GF-D8 (cell line): ENCODE measurements around the gene SGCE.

Experiments
- DNase-seq: peaks from one replicate; lab custom pipeline; 2025; lab: John Stamatoyannopoulos, UW

SGCE gene

DNA sequence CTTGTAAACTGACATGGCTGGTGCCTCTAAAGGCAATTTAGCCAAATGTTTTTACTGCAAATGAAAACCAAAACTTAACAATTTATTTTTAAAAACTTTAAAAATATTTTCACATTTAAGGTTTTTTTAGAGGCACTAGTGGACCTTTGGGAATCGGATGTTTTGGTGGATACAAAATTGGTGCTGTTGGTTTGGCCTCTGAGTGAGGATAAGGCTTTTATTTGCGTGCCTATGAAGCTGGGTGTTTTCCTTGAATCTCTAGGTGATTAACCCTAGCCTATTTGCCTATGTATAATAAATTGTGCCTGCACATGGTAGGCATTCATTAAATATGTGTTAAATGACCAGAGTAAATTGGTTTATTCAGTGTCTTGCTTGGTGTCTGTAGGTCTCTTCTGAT lies 2.9 kb upstream of the SGCE start:
- no peak for DNase-seq

DNA sequence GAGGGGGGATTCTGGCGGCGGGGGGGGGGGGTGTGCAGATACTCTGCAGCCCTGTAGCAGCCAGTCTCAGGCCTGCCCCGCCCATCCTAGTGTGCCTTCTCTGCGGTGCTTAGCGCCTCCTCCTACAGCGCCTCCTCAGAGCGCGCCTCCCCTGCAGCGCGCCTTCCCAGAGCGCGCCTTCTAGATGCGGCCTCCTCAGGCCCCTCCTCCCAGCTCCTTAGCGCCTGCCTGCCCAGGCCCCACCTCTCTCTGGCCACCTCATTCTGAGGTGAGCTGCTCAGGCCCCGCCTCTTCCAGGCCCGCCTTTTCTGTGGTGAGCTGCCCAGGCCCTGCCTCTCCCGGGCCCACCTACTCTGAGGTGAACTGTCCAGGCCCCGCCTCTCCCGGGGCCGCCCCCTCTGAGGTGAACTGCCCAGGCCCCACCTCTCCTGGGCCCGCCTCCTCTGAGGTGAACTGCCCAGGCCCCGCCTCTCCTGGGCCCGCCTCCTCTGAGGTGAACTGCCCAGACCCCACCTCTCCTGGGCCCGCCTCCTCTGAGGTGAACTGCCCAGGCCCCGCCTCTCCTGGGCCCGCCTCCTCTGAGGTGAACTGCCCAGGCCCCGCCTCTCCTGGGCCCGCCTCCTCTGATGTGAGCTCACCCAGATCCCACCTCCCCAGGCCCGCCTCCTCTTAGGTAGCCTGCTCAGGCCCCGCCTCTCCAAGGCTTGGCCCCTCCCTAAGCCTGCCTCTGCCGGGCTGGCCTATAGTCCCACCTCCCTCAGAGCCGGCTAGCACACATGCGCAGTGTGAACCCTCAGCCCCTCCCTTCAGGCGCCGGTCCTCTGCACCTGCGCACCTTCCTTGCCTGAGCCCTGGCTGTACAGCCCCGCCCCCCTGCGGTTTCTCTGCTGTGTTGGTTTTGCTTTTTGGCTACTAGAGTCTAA lies 2.1 kb upstream of the SGCE start:
- DNase-seq = peak; percentile 60

DNA sequence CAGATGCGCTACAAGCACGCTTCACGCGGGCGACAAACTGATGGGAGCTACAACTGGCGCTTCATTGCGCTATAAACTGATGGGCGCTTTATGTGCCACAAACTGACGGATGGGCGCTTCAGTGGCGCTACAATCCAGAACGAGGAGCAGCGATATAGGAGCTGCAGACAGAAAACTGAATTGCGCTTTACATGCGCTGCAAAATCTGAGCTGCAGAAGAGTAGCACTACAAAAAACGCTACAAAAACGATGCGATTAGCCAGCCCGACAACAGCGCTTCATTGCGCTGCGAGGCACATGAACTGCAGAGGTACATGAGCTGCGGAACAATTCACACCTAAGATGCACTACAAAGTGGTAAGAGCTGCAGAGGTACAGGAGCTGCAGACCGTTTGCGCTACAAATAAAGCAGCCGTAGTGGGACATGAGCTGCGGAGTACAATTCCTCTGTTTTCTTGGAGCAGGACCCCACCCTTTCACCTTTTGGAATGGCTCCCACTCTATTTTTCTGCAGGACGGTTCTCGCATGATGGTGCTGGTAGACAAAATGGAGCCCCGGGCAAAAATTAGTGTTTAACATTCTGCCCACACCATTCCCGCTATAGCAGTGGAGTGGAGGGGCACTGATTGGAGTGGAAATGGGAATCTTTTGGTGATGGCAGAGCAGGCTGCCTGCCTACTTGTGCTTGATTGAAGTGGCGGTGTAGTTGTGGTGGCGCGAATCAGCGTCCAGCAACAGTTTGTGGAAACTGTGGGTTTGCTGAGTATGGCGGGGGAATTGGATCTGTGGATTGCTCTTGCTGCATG lies 1.2 kb upstream of the SGCE start:
- DNase-seq = no peak

DNA sequence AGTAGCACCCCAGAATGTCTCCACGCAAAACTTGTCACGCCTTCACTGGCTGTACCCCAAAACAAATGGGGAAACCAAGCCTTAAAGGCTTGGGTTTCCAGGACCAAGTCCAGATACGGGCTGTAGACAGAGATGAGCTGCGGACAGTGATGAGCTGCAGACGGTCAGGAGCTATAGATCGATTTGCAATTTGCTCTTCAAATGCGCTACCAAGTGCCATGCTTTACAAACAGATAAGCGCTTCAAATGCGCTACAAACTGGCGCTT lies 658 bp upstream of the SGCE start:
- no peak for DNase-seq

DNA sequence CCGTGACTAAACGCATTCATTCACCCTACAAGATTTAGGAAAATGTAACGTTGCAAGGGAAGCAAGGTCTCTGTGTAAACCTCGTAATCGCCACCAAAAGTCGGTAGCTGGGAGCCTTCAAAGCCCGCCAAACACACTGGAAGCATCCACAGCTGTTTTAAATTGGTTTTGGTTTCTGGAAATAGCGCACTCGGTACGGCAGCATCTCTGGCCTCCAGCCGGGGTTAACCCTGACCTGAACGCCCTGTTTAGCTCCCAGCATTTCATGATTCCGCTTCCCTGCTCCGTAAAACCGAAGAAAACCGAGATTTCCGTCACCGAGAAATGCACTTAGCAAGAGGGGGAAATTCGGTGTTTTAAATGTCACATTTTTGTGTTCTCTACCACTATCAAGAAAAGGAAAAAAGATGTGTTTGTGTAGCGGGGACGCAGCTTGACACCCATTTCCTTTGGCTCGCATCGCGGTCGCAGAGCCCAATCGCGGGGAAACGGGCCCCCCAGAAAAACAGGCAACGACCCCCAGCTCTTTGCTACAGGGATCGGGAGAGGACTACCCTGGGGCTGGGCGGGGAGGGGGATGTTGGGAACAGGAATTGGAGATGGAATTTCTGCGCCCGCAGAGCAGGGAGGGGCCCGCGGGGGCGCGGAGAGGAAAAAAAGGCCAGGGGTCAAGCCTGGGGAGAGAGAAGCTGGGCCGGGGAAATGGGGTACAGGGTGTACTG lies 646 bp downstream of the SGCE start:
- no peak for DNase-seq

DNA sequence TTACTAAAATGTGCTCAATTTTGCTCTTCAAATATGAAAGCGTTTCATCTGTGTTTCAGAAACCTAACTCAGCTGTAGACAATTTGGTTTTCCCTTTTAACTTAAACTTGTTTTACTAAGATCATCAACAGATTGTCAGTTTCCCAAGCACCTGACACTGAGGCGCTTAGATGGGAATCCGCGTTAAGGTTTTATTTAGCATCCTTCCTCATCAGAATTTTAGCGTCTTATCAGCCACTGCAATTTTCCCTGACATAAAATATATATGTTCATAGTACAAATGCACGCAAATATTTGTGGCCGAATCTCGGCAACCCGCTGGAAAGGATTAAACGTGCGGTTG lies 1.2 kb downstream of the SGCE start:
- no peak for DNase-seq

DNA sequence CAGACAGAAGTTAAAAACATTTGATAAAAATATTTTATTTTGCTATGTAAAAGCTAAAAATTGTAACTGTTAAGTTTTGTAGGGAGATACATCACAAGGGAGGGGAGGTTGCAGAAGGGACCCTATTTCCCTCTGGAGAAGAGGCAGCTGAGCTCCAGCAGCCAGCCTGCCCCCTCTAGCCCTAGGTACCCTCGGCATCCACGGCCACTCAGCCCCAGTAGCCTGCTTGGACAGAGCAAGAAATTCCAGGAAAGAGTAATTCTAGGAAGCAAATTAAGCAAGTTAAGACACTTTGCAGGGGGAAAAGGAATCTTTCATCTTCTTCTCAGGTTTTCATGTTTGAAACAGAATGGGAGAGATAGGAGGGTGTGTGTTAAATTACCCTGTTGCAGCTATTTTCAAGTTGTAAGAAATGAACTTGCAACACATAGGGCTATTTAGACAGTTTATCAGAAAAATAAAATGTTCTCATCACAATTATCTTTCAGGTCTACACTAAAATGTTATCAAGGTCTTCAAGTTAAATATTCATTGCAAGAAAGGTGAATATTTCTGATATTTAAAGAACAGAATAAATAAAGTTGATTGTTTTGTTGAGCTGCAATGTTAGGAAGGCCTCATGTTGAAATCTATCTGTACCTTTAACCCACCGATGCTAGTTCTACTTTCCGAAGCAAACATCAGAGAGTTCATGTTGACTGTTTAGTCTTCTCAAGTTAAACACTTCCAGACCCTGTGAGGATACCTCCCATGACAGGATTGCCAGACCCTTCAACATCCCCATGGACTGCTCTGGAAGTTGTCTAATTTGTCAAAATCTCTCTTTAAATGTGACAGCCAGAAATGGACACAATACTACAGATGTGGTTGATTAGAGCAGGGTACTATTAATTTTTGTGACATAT lies 5.5 kb downstream of the SGCE start:
- no peak for DNase-seq

DNA sequence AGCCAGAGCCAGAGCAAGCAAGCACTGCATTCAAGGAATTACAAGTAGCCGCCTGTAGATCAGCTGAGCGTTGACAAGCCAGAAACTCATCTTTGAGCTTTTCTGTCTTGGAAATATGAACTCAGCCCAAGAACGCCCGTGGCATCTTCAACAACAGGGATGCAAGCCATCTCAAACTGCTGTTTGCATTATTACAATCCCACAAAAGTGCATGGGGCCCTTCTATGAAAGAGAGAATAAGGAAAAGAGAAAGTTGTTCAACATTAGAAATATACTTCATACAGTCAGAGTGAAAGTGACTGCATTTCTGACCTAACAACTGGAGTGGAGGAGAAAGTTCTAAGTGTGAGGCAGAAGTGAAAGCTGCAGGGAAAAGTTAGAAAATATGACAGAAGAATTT lies 6.5 kb downstream of the SGCE start:
- no peak for DNase-seq

DNA sequence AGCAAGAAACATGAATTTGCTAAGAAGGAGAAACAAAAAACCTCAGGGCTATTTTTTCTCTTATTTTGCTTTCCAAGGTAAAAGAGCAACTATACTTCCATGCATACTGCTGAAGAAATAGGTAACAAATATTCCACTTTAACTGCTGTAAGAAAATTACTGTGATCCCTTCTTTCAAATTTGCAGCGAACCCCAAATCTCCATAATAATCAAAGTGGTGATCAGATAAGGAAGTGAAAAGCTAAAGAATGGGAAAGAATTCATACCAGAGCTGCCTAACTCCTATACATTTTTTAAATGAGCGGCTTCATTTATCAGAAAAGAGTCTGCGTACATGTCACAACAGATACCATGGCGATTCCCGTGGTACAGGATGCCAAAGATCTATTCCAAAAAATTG lies 7.2 kb downstream of the SGCE start:
- no peak for DNase-seq

DNA sequence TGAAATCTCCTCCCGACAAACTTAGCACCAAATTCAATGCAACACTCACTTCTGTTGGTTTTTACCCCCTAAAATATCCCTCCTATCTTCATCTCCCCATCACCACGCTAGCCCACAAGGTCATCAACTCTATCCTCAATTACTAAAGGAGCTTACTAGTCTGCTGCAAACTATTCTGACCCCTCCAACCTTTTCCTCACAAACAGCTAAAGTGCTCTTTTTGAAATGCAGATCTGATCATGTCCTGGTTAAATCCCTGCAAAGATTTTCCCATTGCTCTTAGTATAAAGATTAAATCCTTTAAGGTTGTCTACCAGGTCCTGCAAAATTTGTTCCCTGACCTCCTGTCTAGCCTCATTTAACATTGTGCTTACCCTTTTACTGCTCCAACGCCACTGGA lies 8.6 kb downstream of the SGCE start:
- no peak for DNase-seq

DNA sequence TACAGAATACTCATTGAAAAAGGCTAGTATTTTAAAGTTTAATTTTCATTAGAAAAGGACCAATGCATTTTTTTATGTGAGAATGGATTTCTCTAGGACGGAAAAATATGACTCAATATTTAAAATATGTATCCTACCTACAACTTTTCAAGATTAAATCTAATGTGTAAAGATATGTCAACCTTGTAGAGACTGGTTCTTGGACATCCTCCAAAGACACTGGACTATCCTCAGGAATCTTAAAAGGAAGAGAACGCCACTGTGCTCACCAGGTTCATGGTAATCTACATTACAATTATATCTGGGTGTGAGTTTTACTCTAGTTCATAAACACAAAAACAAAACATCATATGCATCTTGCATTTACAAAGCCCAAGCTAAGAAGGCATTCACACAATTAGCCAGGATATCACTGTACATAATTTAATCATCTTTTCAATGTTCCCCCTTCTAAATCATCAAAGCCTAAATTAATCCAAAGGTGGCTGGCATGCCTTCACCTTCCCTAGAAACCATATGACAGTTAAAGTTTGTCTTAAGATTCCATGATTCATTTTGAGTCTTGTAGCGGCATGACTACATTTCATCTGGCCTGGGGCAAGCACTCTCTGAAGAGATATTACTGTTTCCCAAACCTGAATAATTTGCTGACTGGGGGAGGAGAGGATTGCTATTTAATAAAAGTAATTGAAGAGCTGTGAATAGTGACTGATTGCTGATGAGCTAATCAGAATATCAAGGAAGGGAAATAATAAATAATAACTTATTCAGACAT lies 12.0 kb downstream of the SGCE start:
- DNase-seq = no peak

DNA sequence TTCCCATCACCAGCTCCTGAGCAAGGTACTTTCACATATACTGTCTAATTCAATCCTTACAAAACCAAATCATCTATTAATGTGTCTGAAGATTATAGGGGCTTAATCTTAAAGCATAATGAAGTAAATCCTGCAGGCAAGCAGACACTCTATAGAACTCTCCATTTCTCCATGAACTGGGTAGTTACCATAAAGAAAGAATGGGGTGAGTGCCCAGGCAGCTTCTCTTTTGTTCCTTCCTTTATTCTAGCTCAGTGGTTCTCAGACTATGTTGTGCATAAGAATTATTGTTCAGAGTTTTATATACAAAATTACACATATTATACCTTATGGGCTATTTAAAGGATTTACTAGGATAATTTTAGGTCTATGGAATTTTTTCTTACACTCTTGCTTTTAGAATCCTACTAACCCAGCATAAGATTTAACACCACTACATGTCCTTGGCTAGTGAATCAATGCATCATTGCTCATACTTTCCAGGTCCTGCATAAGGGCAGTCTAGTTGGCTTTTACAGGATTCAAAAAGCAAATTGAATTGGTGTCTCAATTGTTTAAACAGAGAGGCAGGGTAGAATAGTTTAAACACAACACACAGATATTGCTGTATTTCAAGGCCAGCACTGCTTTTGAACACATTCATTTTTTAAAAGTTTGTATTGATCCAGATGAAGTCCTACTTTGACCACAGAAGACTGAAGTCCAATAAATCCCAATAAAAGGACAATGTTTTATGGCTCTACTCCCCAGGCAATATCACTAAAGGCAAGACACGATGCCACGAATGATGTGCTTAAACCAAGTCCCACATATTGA lies 12.9 kb downstream of the SGCE start:
- no peak for DNase-seq

DNA sequence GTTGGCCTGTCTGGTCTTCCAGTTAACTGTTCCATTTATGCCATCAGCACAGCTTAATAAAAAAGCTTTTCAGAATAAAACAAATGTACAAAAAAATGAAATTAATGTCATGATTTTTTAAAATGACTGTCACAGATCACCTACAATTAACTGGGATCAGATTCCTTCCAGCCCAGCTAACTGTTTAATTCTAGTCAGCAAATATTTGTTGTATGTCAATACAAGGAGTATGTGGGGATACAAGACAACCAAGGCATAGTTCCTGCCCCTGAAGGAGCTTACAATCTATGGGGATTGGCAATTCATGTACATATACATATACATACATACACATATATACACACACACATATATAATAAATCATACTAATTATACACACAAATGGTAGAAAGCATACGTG lies 16.5 kb downstream of the SGCE start:
- no peak for DNase-seq

DNA sequence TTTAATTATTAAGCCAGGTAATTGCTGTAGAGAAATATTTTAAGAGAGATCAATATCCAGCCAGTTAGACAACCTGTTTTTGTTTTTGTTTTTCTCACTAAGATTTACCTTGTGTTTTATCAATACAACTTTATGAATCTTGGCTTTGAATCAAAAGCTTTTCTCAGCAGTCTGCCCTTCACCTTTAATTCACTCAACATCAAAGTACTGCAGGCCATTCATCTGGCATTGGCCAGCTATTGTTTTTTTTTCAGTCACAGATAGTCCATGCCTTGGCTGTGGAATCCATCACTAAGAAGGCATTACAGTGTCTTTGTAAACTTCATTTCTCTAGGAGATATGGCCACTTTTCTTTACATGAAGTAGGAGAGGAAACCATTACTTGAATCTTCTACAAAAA lies 20.2 kb downstream of the SGCE start:
- DNase-seq = no peak

DNA sequence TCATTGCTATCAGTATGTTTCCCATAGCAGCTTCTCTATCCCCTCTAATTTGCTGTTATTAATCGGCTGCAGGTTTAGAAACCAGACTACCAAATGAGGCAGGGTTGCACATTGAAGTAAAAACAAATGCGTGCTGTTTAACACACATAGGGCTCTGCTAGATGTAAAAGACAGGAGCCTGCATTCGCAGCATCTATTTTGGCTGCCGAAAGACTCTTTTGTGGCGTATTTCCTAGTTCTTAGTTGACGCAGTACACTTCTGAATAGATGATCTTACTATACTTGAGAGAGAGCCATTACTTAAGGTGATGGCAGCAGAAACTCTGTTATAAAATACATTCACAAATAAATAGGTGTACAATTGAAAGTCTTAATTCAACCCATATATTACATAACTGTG lies 21.4 kb downstream of the SGCE start:
- no peak for DNase-seq

DNA sequence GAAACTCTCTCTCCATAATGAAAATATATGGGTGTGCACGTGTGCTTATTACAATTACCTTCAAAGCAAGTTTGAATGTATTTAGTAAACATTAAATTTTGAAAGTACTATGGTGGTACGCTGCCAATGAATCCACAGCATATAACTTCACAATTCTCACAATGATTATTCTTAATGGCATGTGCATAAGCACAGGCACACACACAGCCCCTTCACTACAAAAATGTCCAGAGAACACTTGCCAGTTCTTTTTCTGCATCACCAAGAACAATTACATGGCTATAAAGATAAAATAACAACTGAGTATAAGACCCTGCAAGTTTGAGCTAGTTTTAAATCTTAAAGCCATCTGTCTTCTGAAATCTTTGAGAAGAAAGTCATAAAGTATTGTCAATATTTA lies 22.2 kb downstream of the SGCE start:
- no peak for DNase-seq

DNA sequence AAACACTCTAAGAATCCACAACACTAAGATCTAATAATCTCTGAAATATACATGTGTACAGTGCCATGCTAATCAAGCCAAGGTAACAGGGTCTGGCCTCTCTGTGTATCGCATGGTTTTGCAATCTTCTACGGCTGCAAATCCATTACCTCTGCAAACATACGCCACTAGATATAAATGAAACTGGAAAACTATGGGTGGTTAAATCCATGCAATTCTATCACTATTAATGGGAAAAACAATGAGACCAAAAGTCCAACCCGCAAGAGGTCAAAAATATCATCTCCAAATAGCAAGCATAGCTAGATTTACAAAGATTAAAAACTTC lies 23.0 kb downstream of the SGCE start:
- no peak for DNase-seq

DNA sequence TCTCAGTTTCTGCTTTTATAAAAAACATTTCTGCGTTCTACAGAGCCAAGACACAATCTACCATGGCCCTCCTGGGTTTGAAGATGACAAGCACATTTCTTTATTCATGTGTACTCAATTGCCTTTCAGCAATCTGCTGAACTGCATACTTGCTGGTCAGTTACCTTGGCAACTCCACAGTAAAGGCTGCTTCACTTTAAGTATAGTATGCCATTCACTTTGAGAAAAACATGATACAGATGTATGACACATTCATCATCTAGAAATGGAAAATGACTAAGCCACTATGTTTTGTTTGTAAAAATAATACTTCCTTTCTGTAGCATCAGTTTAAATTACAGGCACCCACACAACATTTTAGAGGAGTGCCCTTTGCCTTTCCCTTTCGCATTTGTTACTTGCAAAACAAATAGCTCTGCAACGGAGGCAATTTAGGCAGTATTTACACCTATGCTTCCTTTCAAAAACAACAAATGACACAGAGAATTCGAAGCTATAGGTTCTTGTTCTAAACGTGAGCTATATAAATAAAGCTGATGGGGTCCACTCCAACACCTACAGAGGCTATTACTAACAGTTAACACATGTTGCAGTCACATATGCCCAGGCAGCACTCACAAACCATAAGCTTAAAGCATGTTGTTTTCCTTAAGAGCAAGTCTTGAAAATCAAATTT lies 23.5 kb downstream of the SGCE start:
- DNase-seq = no peak

DNA sequence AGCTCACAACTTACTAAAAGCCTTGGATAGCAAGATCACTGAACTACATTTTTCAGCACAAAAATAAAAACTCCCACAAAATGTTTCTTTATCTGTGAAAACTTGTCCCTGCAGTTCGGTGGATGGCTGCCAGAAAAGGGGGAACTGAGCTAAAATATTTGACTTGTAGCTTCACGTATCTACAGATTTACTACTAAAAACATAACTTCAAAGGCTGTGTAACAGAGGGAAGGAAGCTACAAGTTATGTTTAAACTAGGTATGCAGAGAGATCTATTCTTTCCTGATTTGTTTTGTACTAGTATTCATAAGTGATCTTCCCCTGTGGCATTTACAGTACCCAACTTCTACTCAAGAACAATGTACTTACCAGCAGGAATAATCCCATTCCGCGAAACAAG lies 25.1 kb downstream of the SGCE start:
- DNase-seq = no peak

DNA sequence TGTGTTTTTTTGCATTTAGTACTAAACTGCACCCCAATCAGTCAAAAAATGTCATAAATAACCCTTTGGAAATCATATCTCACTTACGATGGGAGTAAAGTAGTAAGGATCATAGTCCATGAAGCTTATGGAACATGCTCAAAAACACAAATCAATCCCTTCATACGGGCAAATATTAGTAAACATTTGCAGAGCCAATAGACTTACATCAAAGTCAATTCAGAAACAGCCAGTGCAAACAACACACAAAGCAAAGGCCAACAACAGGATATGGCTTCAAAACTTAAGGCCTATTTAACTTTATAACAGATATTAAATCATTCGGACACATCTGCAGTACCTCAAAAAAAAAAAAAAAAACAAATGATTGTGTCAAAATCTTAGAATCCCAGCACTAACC lies 32.1 kb downstream of the SGCE start:
- no peak for DNase-seq
